Measurements from ENCODE around the gene ZNF70. TPM values are rescaled to one million over a fixed set of nuclear protein-coding genes. Genes with fewer than 3 reads are reported as not detected.

ZNF70 gene
- total RNA-seq: 4.0 and 4.9 TPM in 2 replicates

DNA sequence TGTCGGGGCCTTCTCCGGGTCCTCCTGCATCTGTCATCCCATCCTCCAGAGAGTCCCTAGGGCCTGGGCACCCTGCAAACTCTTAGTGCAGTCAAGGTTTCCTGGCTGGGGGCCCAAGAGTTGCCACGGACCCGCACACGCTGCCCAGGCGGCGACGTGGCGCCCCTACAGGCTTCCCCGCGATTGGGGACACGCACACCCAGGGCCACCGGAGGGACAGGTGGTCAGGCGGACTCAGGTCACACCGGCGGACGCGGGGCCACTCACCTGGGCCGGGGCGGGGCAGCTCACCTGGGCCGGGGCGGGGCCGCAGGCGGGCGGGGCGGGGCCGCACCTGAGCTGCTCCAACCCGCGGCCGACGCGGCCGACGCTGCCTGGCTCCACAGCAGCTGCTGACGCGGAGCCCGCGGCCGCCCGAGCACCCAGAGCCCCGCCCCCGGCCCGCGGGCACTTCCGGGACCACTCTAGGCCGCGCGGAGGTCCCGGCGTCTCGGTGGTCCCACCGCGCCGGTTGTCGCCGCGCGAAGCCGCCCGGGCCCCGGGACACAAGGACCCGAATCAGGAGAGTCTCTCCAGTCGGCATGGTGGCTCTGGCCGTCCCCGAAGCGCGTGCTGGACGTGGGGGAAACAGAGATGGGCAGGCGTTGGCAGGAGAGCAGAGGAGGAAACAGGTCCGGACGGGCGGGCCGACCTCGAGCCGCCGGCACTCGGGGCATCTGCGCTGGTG is at the start of gene ZNF70:
Gene ZNF70 (minus strand): TSS at position 399 of the 727 bp plus-strand sequence. CDS start 5,972 bp downstream, outside the sequence.
- CTCF ChIA-PET: interaction anchor here (0.9 kb wide), 2 partner anchors 17 to 55 kb away, joined by 3 read pairs; no protein-coding TSS in a partner anchor
- TF ChIP-seq, protein P1, sequence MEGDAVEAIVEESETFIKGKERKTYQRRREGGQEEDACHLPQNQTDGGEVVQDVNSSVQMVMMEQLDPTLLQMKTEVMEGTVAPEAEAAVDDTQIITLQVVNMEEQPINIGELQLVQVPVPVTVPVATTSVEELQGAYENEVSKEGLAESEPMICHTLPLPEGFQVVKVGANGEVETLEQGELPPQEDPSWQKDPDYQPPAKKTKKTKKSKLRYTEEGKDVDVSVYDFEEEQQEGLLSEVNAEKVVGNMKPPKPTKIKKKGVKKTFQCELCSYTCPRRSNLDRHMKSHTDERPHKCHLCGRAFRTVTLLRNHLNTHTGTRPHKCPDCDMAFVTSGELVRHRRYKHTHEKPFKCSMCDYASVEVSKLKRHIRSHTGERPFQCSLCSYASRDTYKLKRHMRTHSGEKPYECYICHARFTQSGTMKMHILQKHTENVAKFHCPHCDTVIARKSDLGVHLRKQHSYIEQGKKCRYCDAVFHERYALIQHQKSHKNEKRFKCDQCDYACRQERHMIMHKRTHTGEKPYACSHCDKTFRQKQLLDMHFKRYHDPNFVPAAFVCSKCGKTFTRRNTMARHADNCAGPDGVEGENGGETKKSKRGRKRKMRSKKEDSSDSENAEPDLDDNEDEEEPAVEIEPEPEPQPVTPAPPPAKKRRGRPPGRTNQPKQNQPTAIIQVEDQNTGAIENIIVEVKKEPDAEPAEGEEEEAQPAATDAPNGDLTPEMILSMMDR (IDR thresholded peaks at IDR 0.05): no peak
- DNase-seq: peak; percentile 90
- Mint-ChIP-seq H3K4me3 (peak within 1 kb of the TSS; percentile 87), H3K4me1 (peaks cover 62% of the 10 kb centered on the region), H3K27ac (peak within 1 kb of the TSS; percentile 95), H3K27me3 (no peaks in the 10 kb centered on the region), H3K9me3 (no peaks in the 10 kb centered on the region), H3K36me3 (ENCODE audit: low read depth) (no peaks in the 10 kb centered on the region)
- ATAC-seq (ENCODE audit: low read depth): peak; percentile 58
- POLR2A ChIA-PET: interaction anchor here (0.6 to 10.8 kb wide), 15 partner anchors 10 to 143 kb away, joined by 3 to 229 read pairs (median 6); partner anchors contain the start of genes C22orf15, CHCHD10, MIF and MMP11
- intact Hi-C loops (cut with micrococcal nuclease): loop anchor here (1.0 to 10.0 kb wide), 2 partner anchors 55 to 684 kb away; no protein-coding TSS in a partner anchor

GRCh38 chr22:23796461-23796860 is 45.5 kb upstream of the ZNF70 start:
- H3K4me3 Mint-ChIP-seq: no peak overlapping the region
- DNase-seq (no peak), ATAC-seq (ENCODE audit: low read depth) (no peak)
- no peaks in the 10 kb centered on the region for H3K9me3 Mint-ChIP-seq
- H3K27ac Mint-ChIP-seq: peak overlapping the region; percentile 61
- ChIA-PET POLR2A (interaction anchor here (1.7 kb wide), 1 partner anchor 47 kb away, joined by 3 read pairs; no protein-coding TSS in a partner anchor), CTCF (no interaction called here)
- intact Hi-C loops (cut with micrococcal nuclease): no loop called here
- no peaks in the 10 kb centered on the region for H3K27me3 Mint-ChIP-seq
- H3K4me1 Mint-ChIP-seq: peaks cover 44% of the 10 kb centered on the region
- TF ChIP-seq, protein P1 (IDR thresholded peaks at IDR 0.05): no peak
- H3K36me3 Mint-ChIP-seq (ENCODE audit: low read depth): peaks cover 75% of the 10 kb centered on the region

DNA sequence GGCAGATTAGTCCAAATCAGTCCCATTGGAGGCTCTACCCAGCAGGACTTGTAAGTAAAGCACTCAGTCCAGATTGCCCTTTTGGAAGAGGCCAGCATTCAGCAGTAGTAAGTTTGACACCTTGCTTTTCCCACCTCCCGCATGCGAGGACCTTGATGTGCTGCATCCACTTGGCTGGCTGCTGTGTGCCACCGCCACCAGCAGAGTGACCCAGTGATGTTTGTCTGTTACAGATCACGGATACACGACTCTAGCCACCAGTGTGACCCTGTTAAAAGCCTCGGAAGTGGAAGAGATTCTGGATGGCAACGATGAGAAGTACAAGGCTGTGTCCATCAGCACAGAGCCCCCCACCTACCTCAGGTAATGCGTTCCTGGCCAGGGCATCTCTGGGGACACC is 42.4 kb upstream of the ZNF70 start:
- Mint-ChIP-seq H3K36me3 (ENCODE audit: low read depth) (peaks cover 71% of the 10 kb centered on the region), H3K4me3 (no peak overlapping the region), H3K4me1 (peaks cover 36% of the 10 kb centered on the region), H3K27me3 (no peaks in the 10 kb centered on the region), H3K27ac (no peak overlapping the region), H3K9me3 (no peaks in the 10 kb centered on the region)
- ATAC-seq (ENCODE audit: low read depth): no peak
- intact Hi-C loops (cut with micrococcal nuclease): no loop called here
- TF ChIP-seq, protein P1 (IDR thresholded peaks at IDR 0.05): no peak
- ChIA-PET POLR2A (no interaction called here), CTCF (no interaction called here)
- DNase-seq: no peak

DNA sequence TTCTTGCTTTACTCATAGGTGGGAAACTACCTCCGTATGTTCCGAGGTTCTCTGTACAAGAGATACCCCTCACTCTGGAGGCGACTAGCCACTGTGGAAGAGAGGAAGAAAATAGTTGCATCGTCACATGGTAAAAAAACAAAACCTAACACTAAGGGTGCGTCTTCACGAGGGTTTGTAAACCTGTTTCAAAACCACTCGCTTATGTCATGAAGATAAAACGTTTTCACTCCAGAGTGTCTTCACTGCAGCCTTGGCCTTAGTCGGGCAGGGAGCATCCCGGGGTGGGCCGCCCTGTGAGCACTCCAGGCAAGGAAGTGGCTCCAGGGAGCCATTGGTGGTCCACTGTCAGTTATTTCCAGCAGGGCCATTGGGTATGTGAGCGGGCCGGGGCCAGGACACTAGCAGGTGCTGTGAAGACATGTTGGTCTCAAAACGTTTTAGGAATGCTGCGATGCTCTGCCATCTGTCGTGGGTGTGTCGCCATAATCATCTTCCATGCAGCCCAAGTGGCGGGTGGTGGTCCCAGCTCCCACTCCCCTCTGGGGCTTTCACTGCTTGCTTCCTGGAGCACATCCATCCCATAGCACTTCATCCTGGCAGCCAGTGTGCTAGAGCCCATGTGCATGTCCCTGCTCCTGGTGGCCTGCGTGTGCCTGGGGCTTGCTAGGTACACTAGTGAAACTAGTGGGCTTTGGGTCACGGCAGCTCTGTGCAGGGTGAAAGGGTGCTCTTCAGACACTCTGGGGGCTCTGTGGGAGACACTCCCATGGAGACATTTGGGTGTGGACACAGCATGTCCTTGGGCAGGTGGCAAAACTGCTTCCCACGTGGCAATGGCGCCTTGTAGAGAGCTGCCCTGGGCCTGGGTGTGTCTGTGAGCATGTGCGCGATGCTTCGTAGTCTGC is 41.1 kb upstream of the ZNF70 start:
- intact Hi-C loops (cut with micrococcal nuclease): no loop called here
- Mint-ChIP-seq H3K9me3 (no peaks in the 10 kb centered on the region), H3K4me1 (peaks cover 41% of the 10 kb centered on the region), H3K36me3 (ENCODE audit: low read depth) (peaks cover 68% of the 10 kb centered on the region), H3K27me3 (no peaks in the 10 kb centered on the region), H3K27ac (no peak overlapping the region), H3K4me3 (no peak overlapping the region)
- ATAC-seq (ENCODE audit: low read depth) (no peak), DNase-seq (no peak)
- POLR2A ChIA-PET: interaction anchor here (1.0 kb wide), 1 partner anchor 65 kb away, joined by 4 read pairs; the partner anchor contains the start of gene SLC2A11
- TF ChIP-seq, protein P1 (IDR thresholded peaks at IDR 0.05): no peak
- CTCF ChIA-PET: no interaction called here

Data from activated B cell treated with CpG ODN at 0.5 μM for 24 hours (primary cell).